Activated T-cell treated with anti-CD3 and anti-CD28 coated beads for 24 hours (primary cell): ENCODE measurements around the gene TF.

Source experiments
- DNase-seq: peaks from one replicate; pipeline ENCODE4 v3.0.0-alpha.2; 2020; ENCODE audit warnings: low read depth

Gene TF

DNA sequence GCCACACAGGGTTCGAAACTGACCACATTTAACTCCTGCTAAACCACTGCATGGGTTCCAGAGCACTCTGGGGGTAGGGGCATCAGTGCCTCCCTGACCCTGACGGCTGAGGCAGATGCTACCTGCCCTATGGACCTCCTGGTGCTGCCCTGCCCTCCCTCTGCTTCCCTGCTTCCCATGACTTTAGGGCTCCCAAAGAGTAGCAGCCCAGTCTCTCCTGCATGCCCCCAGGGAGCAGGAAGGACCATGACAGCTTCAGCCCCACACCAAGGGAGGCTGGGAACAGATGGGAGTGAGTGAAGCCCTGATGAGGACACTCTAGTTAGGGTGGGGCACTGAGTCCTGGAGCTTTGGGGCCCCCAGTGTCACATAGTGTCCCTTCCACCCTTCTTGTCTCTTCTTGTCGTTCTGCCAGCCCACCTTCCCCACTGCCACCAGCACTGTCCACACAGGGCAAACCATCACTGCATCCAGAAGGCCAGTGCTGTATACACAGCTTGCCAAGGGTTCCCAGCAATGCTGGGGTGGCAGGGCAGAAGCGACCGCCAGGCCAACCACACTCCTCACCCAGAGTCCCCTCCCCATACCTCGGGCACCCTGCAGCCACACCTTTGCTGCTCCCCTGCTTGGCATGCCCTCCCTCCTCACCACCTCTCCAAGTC is 90.4 kb downstream of the TF start:
- DNase-seq: no peak

DNA sequence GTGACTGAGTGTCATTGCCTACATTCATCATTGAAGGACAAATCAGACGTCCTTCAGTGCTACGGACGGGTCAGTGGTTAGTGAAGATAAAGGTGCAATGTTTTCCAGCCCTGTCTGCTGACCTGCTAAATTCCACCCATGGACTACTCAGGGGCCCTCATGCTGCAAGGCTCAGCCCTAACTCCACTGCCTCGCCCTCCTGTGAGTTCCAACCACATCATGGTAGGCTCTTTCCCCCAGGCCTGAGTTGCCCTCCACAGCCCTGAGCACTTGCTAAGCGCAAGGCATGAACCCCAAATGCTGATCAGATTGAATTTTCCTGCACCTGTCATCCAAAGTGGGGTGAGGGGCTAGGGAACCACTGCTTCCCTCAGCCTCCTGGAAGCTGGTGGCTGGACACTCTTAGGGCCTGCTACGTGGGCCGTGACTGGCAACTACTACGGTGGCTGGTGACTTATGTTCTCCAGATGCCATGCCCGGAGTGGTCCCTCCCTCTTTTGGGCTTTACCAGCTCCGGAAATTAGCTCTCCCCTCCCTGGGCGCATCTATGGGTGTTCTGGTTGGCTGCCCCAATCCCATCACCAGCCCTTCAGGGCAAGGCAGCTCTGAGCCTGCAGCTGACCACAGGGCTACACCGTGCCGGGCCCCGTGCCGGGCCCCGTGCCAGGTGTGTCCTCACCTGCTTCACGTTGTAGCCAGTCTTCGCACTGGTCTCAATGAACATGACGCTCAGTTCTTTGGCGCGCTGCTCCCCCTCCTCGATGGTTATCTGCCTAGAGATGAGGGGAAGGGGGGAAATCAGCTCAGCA is 91.5 kb downstream of the TF start:
- DNase-seq: no peak

- DNase-seq: no peak
Measured at GRCh38 chr3:133838296-133838789, 92.2 kb downstream of the TF start.

DNA sequence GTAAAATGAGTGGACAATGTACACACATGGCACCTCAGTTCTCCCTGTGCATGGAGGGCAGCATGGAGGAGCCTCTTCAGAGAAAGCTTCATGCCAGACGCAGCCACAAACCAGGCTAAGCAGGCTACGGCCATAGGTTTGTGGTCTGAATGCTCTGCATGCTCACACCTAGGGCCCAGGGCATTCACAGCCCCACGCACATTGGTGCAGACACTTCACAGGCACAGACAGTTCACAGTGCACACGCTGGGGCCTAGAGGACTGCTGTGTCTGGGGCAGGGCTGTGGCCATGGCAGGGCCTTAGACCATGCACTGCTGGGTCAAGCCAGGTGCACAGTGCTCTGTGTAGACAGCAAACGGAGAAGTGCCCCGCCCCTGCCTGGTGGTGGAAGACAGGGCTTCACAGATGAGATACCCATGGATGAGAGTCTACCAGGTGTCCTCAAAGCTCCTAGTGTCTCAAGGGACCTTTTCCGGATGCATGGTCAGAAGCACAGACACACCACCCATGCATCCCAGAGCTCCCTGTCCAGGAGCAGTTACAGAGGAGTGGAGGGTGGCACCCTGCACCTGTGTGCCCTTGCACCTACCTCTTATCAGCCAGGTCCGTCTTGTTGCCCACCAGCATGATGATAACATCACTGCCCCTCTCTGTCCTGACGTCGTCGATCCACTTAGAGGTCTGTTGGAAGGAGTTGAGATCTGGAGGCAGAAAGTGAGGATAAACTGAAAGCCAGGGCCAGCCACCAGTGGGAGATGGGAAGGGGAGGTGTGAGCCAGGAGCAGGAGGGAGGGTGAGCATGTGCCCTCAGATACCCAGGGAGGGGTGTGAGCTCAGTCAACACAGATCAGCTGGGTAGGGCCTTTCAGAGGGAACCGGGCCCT is 93.0 kb downstream of the TF start:
- DNase-seq: no peak

DNA sequence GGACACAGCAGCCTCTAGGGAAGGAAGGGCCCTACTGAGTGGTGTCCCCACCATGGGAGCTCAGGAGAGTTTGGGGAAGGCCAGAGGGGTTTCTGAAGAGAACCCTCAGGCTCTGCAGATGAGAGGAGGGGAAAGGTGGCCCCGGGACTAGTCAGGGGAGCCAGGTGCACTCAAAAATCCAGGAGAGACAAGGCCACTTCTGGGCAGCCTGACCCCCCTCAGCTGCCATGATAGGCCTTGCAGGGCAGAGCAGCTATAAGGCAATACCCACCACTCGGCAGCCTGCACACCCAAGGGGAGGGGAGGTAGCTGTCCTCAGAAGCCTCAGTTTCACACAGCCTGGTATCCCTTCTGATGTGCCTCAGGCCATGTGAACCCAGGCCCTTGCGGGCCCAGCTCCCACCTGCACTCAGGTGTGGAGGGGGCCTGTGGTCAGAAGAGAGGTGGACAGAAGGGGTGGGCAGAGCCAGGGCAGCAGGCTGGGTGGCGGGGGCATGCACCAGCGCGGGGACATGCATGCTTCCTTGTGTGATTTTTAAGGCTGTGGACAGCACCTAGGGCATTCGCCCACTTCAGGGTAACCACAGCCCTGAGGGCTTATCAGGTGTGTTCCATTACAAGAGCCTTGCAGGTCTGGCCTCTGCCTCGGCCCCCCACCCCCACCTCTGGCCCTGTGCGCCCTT is 94.0 kb downstream of the TF start:
- no peak for DNase-seq

DNA sequence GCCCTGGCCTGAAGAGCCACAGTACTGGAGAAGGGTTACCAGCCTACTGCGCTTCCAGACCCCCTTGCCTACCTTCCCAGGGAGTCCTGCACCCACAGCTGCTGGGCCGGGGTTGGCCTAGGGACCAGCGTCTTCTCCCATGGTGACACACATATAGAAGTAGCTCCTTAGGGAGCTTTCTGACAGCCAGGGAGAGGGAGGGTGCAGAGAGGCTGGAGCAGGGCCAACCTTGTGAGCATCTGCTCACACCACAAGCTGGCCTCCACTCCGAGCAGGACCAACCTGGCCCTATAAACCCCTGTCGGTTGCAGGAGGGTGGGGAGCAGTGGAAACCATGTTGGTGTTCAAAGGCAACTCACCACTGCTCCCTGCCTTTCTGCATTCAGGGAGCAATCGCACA is 94.6 kb downstream of the TF start:
- DNase-seq: no peak

DNA sequence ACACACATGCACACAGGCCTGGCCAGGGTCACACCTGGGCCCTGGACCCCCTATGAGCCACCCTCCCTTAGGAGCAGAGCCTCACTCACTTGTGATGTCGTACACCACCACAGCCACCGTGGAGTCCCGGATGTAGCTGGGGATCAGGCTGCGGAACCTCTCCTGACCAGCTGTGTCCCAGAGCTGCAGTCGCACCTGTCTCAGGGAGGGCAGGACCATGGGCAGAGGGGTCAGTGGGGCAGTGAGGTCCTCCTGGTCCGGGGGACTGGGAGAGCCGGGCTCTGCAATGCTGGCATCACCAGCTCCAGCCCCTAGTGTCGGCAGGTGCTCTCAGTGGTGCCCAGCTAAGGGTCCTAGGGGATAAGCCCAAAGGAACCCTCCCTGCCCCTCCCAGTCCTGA is 95.0 kb downstream of the TF start:
- DNase-seq: no peak

DNA sequence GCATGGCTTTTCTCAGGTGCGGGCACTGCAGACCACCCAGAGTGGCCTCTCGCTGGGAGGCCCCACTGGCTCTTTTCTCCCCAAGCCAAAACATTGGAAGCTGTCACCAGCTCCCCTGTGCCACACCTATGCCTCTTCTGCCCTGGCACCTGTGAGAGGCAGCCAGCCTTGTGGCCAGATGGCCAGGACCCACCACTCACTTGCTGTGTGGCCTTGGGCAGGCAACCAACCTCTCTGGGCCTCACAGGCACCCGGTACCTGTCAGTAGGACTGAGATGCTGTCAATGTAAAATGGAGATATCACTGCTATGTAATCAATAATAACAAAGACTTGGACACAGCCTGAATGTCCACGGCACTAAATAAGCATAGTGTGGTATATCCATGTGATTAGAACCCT is 96.0 kb downstream of the TF start:
- no peak for DNase-seq

DNA sequence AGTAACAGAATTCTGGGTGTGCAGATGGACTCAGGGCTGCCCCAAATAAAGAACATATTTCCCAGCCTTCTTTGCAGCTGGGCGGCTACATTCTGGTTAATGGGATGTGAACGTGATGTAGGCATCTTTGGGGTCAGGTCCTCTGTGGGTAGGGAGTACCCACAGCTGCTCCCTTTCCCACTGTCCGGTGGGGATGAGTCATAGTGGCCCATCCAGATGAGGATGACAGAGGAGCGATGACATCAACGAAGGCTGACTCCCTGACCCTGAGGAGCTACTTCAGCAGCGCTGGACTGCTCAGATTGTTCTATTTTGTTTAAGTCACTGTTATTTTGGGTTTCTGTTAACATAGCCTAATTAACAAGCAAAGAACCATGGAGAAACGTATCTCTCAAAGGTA is 97.4 kb downstream of the TF start:
- DNase-seq: no peak

- no peak for DNase-seq
Measured at GRCh38 chr3:133845127-133845526, 98.9 kb downstream of the TF start.
